Prostate gland (tissue), 2 donors: ENCODE results near the gene TENT5C. TPM values are rescaled to one million over a fixed set of nuclear protein-coding genes. Genes with fewer than 3 reads are reported as not detected.
A peak's percentile ranks its signal among the peaks of the same experiment; 100 is the strongest.

Experiments used
- DNase-seq: peaks from one replicate; pipeline ENCODE4 v3.0.0-alpha.2; 2019; ENCODE audit warnings: low spot score
- H3K27ac ChIP-seq, 2 donors: fragments of 200-600 bp; sonication (generic); 2 replicates each; pipeline ENCODE4 v1.5.1; 2017 to 2019
- H3K27me3 ChIP-seq: fragments of 200-600 bp; sonication (generic); replicated peaks from 2 replicates; pipeline ENCODE4 v1.5.1; 2019; ENCODE audit not compliant: insufficient read depth
- H3K36me3 ChIP-seq, 2 donors: fragments of 200-600 bp; sonication (generic); 1 replicate in 1 of 2; 2 replicates in 1 of 2; pipeline versions ENCODE4 v1.5.1 to v1.8.1; 2017 to 2019
- H3K4me1 ChIP-seq: fragments of 200-600 bp; sonication (generic); replicated peaks from 2 replicates; pipeline ENCODE4 v1.5.1; 2019
- H3K4me3 ChIP-seq, 2 donors: fragments of 200-600 bp; sonication (generic); 2 replicates each; pipeline ENCODE4 v1.5.1; 2017 to 2019
- H3K9me3 ChIP-seq: fragments of 200-600 bp; sonication (generic); 2 replicates; pipeline ENCODE4 v1.5.1; 2017
- POLR2A ChIP-seq: fragments of 450-650 bp; IDR thresholded peaks from one replicate; pipeline ENCODE4 v1.6.1; 2016; ENCODE audit warnings: antibody characterized with exemption, mild to moderate bottlenecking
- POLR2AphosphoS5 ChIP-seq: sonication (generic); formaldehyde crosslinking; IDR thresholded peaks from one replicate; pipeline ENCODE4 v1.6.1; 2017; ENCODE audit warnings: antibody characterized with exemption
- WGBS: methylation state at CpG from one replicate; pipeline ENCODE4 v1.1.5; 2018; 5-methylcytosine and 5-hydroxymethylcytosine counted together
- intact Hi-C: fragments of 100-400 bp; cut with DNase I; formaldehyde crosslinking; loops from one replicate; pipeline ENCODE4 v1.14.2; 2022
- total RNA-seq, 2 donors: library from RNA; depleted of rRNA; stranded (reverse); fragments of >200 nt; gene quantifications; one replicate each; pipeline ENCODE4 v1.1.0, GENCODE V29; 2016
- TF ChIP-seq, protein P1 (sequence below), 4 experiments: fragments of 200-600 bp in 2 of 4; fragments of 450-650 bp in 2 of 4; sonication (generic) in 2 of 4; IDR thresholded peaks; 1 replicate in 3 of 4; 2 replicates in 1 of 4; pipeline ENCODE4 v1.5.1; 2016 to 2019; ENCODE audit warnings: antibody characterized with exemption in 4 of 4, mild to moderate bottlenecking in 2 of 4, moderate library complexity in 2 of 4

TENT5C gene
- total RNA-seq, 2 donors from 2014 or later: 23.1 to 28.7 TPM

DNA sequence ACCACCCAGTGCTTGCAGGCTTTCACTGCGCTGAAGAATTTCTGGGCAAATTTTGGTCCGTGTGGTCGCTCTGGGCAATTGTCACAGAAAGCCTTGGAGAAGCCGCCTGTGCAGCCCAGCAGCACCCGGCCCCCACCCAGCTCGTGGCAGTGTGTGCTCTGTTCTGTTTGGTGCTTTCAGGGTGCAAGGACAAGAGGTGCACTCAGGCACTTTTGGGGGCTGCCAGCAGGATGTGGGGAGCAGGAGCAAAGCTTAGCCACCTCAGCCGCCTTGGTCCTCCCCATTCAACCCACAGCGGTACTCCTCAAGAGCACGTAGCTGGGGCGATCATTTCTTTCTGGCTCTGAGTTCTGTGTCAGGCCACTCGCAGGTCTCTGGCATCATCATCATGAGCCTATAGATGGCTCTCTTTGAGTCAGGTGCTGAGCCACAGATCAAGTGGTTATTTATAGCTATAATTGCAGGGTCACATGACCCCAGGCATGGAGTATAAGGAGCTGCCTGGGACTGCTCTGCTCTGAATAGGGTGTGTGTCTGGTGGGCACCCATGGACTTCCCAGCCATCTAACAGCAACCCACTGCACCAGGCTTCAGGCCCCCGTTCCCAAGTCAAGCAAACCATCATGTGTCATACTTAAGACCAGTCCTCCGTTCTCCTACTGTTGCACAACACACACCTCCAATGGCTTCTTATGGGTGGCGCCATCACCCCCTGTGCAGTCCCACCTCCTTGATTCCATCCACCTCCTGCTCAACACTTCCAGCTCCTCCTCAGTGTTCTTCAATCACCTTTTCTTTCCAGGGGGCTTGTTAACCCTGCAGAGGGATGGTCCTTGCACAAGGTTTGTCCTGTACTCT lies 18.1 kb upstream of the TENT5C start:
- Histone ChIP-seq H3K4me1 (peaks cover 14% of the 10 kb centered on the region), H3K4me3 (no peak overlapping the region), H3K27ac (no peak overlapping the region), H3K36me3 (no peaks in the 10 kb centered on the region), H3K9me3 (no peaks in the 10 kb centered on the region), H3K27me3 (no peaks in the 10 kb centered on the region)
- no peak for DNase-seq
- 88% methylated on average over 14 of the region's 14 CpGs for WGBS
- intact Hi-C loops: no loop called here
- TF ChIP-seq, protein P1, sequence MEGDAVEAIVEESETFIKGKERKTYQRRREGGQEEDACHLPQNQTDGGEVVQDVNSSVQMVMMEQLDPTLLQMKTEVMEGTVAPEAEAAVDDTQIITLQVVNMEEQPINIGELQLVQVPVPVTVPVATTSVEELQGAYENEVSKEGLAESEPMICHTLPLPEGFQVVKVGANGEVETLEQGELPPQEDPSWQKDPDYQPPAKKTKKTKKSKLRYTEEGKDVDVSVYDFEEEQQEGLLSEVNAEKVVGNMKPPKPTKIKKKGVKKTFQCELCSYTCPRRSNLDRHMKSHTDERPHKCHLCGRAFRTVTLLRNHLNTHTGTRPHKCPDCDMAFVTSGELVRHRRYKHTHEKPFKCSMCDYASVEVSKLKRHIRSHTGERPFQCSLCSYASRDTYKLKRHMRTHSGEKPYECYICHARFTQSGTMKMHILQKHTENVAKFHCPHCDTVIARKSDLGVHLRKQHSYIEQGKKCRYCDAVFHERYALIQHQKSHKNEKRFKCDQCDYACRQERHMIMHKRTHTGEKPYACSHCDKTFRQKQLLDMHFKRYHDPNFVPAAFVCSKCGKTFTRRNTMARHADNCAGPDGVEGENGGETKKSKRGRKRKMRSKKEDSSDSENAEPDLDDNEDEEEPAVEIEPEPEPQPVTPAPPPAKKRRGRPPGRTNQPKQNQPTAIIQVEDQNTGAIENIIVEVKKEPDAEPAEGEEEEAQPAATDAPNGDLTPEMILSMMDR (IDR thresholded peaks at IDR 0.05): no peak
- TF ChIP-seq POLR2A (no peak), POLR2AphosphoS5 (no peak)

DNA sequence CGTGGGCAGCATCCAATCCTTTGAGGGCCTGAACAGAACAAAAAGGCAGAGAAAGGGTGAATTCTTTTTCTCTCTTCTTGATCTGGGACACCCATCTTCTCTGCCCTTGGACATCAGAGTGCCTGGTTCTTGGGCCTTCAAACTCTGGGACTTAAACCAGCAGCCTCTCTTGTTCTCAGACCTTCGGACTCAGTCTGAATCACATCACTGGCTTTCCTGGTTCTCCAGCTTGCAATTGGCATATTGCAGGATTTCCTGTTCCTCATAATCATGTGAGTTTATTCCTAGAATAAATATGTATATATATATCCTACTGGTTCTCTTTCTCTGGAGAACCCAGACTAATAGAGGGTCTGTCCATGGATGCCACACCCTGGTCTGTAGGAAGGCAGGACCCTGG lies 16.3 kb upstream of the TENT5C start:
- Histone ChIP-seq H3K4me1 (peaks cover 14% of the 10 kb centered on the region), H3K36me3 (no peaks in the 10 kb centered on the region), H3K4me3 (no peak overlapping the region), H3K27ac (no peak overlapping the region), H3K9me3 (no peaks in the 10 kb centered on the region), H3K27me3 (no peaks in the 10 kb centered on the region)
- intact Hi-C loops: no loop called here
- TF ChIP-seq POLR2A (no peak), POLR2AphosphoS5 (peak; percentile 14)
- no peak for DNase-seq
- 89% methylated on average over 2 of the region's 2 CpGs for WGBS

DNA sequence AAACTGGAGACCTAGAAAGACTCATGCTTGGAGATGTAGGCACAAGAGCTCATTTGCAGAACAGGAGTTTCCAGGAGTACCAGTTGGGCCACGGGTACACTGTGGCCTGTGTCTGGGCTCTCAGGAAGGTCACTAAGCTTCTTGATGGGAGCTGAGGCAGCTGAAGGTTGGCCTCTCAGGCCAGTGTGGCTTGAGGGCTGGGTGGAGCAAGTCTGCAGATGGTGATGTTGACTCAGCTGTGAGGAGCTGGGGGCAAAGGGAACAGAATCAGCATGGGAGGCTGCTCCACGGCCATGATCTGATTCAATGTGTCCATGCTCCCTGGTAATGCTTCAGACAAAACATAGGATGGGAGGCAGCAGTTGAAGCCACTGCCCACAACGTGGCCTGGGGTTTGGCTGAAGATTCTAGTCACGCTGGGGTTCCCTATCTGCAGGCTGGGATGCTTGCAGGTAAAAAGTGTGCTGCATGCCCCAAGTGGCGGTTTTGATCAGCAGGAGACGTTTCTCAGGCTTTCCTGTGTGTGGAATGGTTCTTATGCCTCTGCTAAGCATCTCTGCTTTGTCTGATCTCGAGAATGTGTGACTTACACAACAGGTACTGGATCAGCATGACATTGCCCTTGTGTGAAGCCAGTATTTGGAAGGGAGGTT lies 15.4 kb upstream of the TENT5C start:
- no peak for DNase-seq

DNA sequence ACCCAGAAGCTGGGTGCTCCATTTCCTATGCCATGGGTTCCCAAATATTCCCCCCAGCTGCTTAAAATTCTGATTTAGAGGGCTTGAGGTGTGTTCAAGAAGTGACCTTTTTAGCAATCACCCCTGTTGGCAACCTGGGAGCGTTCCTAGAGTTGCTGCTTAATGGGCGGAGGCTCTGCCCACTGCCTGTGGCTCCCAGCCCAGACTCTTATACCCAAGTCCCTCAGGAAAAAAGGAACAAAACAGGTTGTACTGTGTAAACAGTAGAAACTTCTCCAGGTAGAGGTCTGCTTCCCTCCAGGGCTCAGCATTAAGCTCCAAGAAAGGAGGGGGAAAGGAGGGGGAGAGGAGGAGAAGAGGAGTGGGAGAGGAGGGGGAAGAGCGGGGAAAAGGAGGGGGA lies 14.6 kb upstream of the TENT5C start:
- TF ChIP-seq POLR2AphosphoS5 (peak; percentile 79), POLR2A (no peak)
- peaks cover 14% of the 10 kb centered on the region for H3K4me1 ChIP-seq
- no peaks in the 10 kb centered on the region for H3K9me3 ChIP-seq
- H3K27ac ChIP-seq: peak overlapping the region; percentile 79 to 84
- intact Hi-C loops: no loop called here
- no peaks in the 10 kb centered on the region for H3K36me3 ChIP-seq
- H3K4me3 ChIP-seq: no peak overlapping the region
- DNase-seq: peak; percentile 86
- 59% methylated on average over 3 of the region's 3 CpGs for WGBS
- H3K27me3 ChIP-seq: no peaks in the 10 kb centered on the region

More for the DNA sequence above, 15.4 kb upstream of the TENT5C start:
- TF ChIP-seq POLR2A (no peak), POLR2AphosphoS5 (no peak)
- TF ChIP-seq, protein P1 (IDR thresholded peaks at IDR 0.05): no peak
- Histone ChIP-seq H3K36me3 (no peaks in the 10 kb centered on the region), H3K27ac (peak overlapping the region; percentile 79 to 84), H3K4me1 (peaks cover 14% of the 10 kb centered on the region), H3K4me3 (no peak overlapping the region), H3K9me3 (no peaks in the 10 kb centered on the region), H3K27me3 (no peaks in the 10 kb centered on the region)
- WGBS: 36% methylated on average over 7 of the region's 7 CpGs
- intact Hi-C loops: no loop called here

DNA sequence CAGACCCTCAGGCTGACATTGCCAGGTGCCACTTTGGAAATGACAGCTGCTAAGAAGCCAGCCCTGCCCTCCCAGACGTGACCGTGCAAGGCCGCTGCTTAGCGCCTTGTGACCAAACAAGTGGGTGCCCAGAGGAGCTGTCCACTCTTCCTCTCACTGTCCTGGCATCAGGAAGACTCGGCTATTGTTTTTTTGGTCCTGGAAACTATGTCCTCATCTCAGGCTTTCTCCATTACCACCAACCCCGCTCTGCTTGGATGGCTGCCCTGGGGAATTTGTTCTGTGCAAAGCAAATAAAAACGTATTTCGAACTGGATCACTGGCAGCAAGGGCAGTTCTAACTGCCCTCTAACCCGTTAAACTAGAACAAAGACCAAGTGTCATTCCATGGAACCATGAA lies 13.7 kb upstream of the TENT5C start:
- WGBS: 47% methylated on average over 9 of the region's 9 CpGs
- Histone ChIP-seq H3K36me3 (no peaks in the 10 kb centered on the region), H3K4me1 (peaks cover 14% of the 10 kb centered on the region), H3K4me3 (no peak overlapping the region), H3K27me3 (no peaks in the 10 kb centered on the region), H3K27ac (peak overlapping the region; percentile 79 to 84), H3K9me3 (no peaks in the 10 kb centered on the region)
- intact Hi-C loops: no loop called here
- TF ChIP-seq POLR2A: no peak
- TF ChIP-seq POLR2AphosphoS5: peak; percentile 57
- TF ChIP-seq, protein P1 (IDR thresholded peaks at IDR 0.05): no peak
- DNase-seq: peak; percentile 82
